Karpas-422 (cell line): Measurements from ENCODE around the gene NCR2. TPM values are rescaled to one million over a fixed set of nuclear protein-coding genes. Genes with fewer than 3 reads are reported as not detected.

Experiments used
- DNase-seq: peaks from one replicate; pipeline ENCODE4 v3.0.0-alpha.2; 2015
- H2AFZ ChIP-seq: fragments of 200-600 bp; sonication (generic); 2 replicates; pipeline ENCODE4 v1.6.1; 2014; ENCODE audit warnings: antibody characterized with exemption, low read length, mixed read lengths
- H3K27ac ChIP-seq: fragments of 200-600 bp; sonication (generic); 2 replicates; pipeline ENCODE4 v1.5.1; 2014; ENCODE audit warnings: mild to moderate bottlenecking, low read length, moderate library complexity
- H3K27me3 ChIP-seq: fragments of 200-600 bp; sonication (generic); 2 replicates; pipeline ENCODE4 v1.6.1; 2014; ENCODE audit warnings: low read length, mixed read lengths
- H3K36me3 ChIP-seq: fragments of 200-600 bp; sonication (generic); 2 replicates; pipeline ENCODE4 v1.6.1; 2014; ENCODE audit warnings: low read length, mixed read lengths; ENCODE audit not compliant: insufficient read depth
- H3K4me1 ChIP-seq: fragments of 200-600 bp; sonication (generic); 2 replicates; pipeline ENCODE4 v1.6.1; 2014; ENCODE audit warnings: mild to moderate bottlenecking, low read length, mixed read lengths
- H3K4me2 ChIP-seq: fragments of 200-600 bp; sonication (generic); 2 replicates; pipeline ENCODE4 v1.6.1; 2014; ENCODE audit warnings: low read length, low read depth, mild to moderate bottlenecking; ENCODE audit not compliant: poor library complexity, severe bottlenecking
- H3K4me3 ChIP-seq: fragments of 200-600 bp; sonication (generic); 2 replicates; pipeline ENCODE4 v1.5.1; 2014; ENCODE audit warnings: mild to moderate bottlenecking, antibody characterized with exemption, low read length, mixed read lengths
- H3K79me2 ChIP-seq: fragments of 200-600 bp; sonication (generic); 2 replicates; pipeline ENCODE4 v1.6.1; 2014; ENCODE audit warnings: mild to moderate bottlenecking, low read length, mixed read lengths
- H3K9ac ChIP-seq: fragments of 200-600 bp; sonication (generic); 2 replicates; pipeline ENCODE4 v1.6.0; 2014; ENCODE audit warnings: low read length
- H3K9me2 ChIP-seq: fragments of 200-600 bp; sonication (generic), shearing (Covaris generic); replicated peaks from 2 replicates; pipeline ENCODE4 v1.6.0; 2014; ENCODE audit warnings: mild to moderate bottlenecking, low read length, moderate library complexity; ENCODE audit not compliant: insufficient read depth
- H3K9me3 ChIP-seq: fragments of 300-700, 200-600 bp; sonication (generic); 2 replicates; pipeline ENCODE4 v1.6.1; 2014; ENCODE audit warnings: low read length, mixed read lengths
- H4K20me1 ChIP-seq: fragments of 200-600 bp; sonication (generic); 2 replicates; pipeline ENCODE4 v1.6.1; 2014; ENCODE audit warnings: mild to moderate bottlenecking, antibody characterized with exemption, low read length, low read depth; ENCODE audit not compliant: insufficient read depth
- small RNA-seq: library from RNA; depleted of rRNA; stranded (forward); fragments of <200 nt; gene quantifications from one replicate; pipeline ENCODE3, GENCODE V24; 2014
- total RNA-seq: library from RNA; depleted of rRNA; stranded (reverse); fragments of >200 nt; shearing (Covaris generic); gene quantifications from 2 replicates; pipeline ENCODE4 v1.2.3, GENCODE V29; 2014; ENCODE audit warnings: low replicate concordance; rRNA removed

NCR2 gene
- total RNA-seq, 1 experiment from 2014 or later: not detected

DNA sequence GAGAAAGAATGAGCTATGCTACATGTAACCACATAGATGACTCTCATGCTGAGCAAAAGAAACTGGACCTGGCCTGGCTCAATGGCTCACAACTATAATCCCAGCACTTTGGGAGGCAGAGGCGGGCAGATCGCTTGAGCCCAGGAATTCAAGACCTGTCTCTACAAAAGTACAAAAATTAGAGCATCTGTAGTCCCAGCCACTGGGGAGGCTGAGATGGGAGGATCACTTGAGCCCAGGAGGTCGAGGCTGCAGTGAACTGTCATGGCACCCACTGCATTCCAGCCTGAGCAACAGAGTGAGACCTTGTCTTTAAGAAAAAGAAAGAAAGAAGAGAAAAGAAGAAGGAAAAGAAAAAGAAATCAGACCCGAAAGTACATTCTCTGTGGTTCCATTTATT lies 41.7 kb downstream of the NCR2 start:
- no peaks in the 10 kb centered on the region for H3K36me3 ChIP-seq
- H3K9me2 ChIP-seq: no peaks in the 10 kb centered on the region
- no peaks in the 10 kb centered on the region for H3K27me3 ChIP-seq
- H3K9ac ChIP-seq: no peak overlapping the region
- no peak overlapping the region for H2AFZ ChIP-seq
- no peak overlapping the region for H3K4me3 ChIP-seq
- H3K79me2 ChIP-seq: no peaks in the 10 kb centered on the region
- no peaks in the 10 kb centered on the region for H3K9me3 ChIP-seq
- no peak overlapping the region for H3K4me2 ChIP-seq
- no peaks in the 10 kb centered on the region for H4K20me1 ChIP-seq
- DNase-seq: no peak
- H3K4me1 ChIP-seq: no peaks in the 10 kb centered on the region
- no peak overlapping the region for H3K27ac ChIP-seq

- no peak for DNase-seq
- Histone ChIP-seq H3K4me2 (no peak overlapping the region), H3K9me3 (no peaks in the 10 kb centered on the region), H3K9ac (no peak overlapping the region), H3K27me3 (no peaks in the 10 kb centered on the region), H3K9me2 (no peaks in the 10 kb centered on the region), H3K79me2 (no peaks in the 10 kb centered on the region), H3K36me3 (no peaks in the 10 kb centered on the region), H3K27ac (no peak overlapping the region), H3K4me1 (no peaks in the 10 kb centered on the region), H3K4me3 (no peak overlapping the region), H2AFZ (no peak overlapping the region), H4K20me1 (no peaks in the 10 kb centered on the region)
These were observed 43.9 kb downstream of the NCR2 start for GRCh38 chr6:41379306-41379705.

GRCh38 chr6:41386594-41386993 lies 51.2 kb downstream of the NCR2 start:
- H3K4me3 ChIP-seq: no peak overlapping the region
- H3K36me3 ChIP-seq: no peaks in the 10 kb centered on the region
- H4K20me1 ChIP-seq: no peaks in the 10 kb centered on the region
- H3K27ac ChIP-seq: no peak overlapping the region
- H3K4me2 ChIP-seq: no peak overlapping the region
- no peaks in the 10 kb centered on the region for H3K9me3 ChIP-seq
- H3K27me3 ChIP-seq: no peaks in the 10 kb centered on the region
- H3K4me1 ChIP-seq: no peaks in the 10 kb centered on the region
- H3K9ac ChIP-seq: no peak overlapping the region
- DNase-seq: no peak
- H2AFZ ChIP-seq: no peak overlapping the region
- H3K79me2 ChIP-seq: no peaks in the 10 kb centered on the region
- no peaks in the 10 kb centered on the region for H3K9me2 ChIP-seq

DNA sequence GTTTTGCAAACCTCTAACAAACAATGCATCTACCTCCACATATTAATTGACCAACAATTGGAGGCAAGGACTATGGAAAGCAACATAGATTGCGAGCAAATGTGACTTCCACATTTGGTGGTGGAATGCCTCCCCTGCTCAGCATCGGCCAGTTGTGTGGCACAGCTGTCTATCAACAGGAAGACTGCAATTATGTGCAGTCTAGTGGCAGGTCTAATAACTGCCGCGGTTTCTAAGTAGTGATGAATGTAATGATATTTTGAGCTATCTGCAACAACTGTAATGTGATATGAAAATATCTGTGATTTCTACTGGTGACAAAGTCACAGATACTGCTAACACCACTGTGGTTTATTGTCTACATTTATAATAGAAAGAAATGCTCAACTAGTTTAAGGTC lies 56.8 kb downstream of the NCR2 start:
- Histone ChIP-seq H3K9me2 (no peaks in the 10 kb centered on the region), H3K79me2 (no peaks in the 10 kb centered on the region), H3K4me3 (no peak overlapping the region), H3K27ac (no peak overlapping the region), H4K20me1 (no peaks in the 10 kb centered on the region), H3K36me3 (no peaks in the 10 kb centered on the region), H3K4me2 (no peak overlapping the region), H3K4me1 (no peaks in the 10 kb centered on the region), H2AFZ (no peak overlapping the region), H3K9me3 (no peaks in the 10 kb centered on the region), H3K27me3 (no peaks in the 10 kb centered on the region), H3K9ac (no peak overlapping the region)
- no peak for DNase-seq

DNA sequence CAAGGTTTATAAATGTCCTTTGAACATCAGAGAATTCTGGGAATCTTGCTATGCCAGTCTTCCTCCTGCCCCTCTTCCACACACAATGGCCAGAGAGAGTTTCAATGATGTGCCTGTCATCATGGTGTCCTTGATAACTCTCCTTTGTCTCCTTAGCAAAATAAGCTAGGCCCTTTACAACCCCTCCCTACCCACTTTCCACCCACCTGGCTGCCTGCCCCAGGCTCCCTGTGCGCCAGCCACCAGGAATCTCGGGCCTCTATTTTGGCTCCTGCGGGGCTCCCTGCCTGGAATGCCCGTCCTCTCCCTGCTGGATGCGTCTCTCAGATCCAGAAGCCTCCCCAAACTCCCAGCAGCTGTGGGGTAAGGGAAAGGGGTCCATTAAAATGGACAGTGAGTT lies 60.9 kb downstream of the NCR2 start:
- no peak overlapping the region for H2AFZ ChIP-seq
- DNase-seq: no peak
- no peaks in the 10 kb centered on the region for H4K20me1 ChIP-seq
- H3K9me2 ChIP-seq: no peaks in the 10 kb centered on the region
- H3K4me1 ChIP-seq: no peaks in the 10 kb centered on the region
- H3K9ac ChIP-seq: no peak overlapping the region
- no peaks in the 10 kb centered on the region for H3K27me3 ChIP-seq
- H3K4me2 ChIP-seq: no peak overlapping the region
- no peaks in the 10 kb centered on the region for H3K36me3 ChIP-seq
- no peaks in the 10 kb centered on the region for H3K79me2 ChIP-seq
- no peaks in the 10 kb centered on the region for H3K9me3 ChIP-seq
- no peak overlapping the region for H3K4me3 ChIP-seq
- H3K27ac ChIP-seq: no peak overlapping the region

GRCh38 chr6:41399424-41399823 lies 64.0 kb downstream of the NCR2 start:
- Histone ChIP-seq H3K4me1 (no peaks in the 10 kb centered on the region), H3K79me2 (no peaks in the 10 kb centered on the region), H3K27me3 (no peaks in the 10 kb centered on the region), H2AFZ (no peak overlapping the region), H4K20me1 (no peaks in the 10 kb centered on the region), H3K27ac (no peak overlapping the region), H3K36me3 (no peaks in the 10 kb centered on the region), H3K4me3 (no peak overlapping the region), H3K4me2 (no peak overlapping the region), H3K9ac (no peak overlapping the region), H3K9me2 (no peaks in the 10 kb centered on the region), H3K9me3 (no peaks in the 10 kb centered on the region)
- no peak for DNase-seq

Small RNAs within 50 kb of the gene (small RNA-seq; reads per million reads assigned to genes)
- not detected for gene RNU6-643P

Other genes with a start within 250 kb of the NCR2 start
- gene TREML1, start 181.3 kb upstream of the NCR2 start, total RNA-seq: not detected in 2 replicates
- not detected in 2 replicates for gene TREM2, start 172.5 kb upstream of the NCR2 start, total RNA-seq
- 0.07 TPM in 1 of 2 replicates, not detected in the other for gene TREML2, start 134.5 kb upstream of the NCR2 start, total RNA-seq
- not detected in 2 replicates for gene TREML4, start 107.3 kb upstream of the NCR2 start, total RNA-seq
- gene TREM1, start 48.9 kb upstream of the NCR2 start, total RNA-seq: not detected in 2 replicates
- 3.6 and 5.0 TPM in 2 replicates for gene FOXP4, start 210.8 kb downstream of the NCR2 start, total RNA-seq